Mesendoderm (in vitro differentiated cells): ENCODE data around the gene USP36.
"Not testable (repeated sequence)": the region's sequence is repeated elsewhere in the genome, so short reads cannot be mapped to it uniquely, and the experiment has no call there.

Experiments
- DNase-seq: peaks from one replicate; pipeline ENCODE4 v3.0.0; 2013
- H2AK5ac ChIP-seq: 2 replicates; pipeline ENCODE4 v1.6.1; 2013; ENCODE audit warnings: low read length, inconsistent platforms
- H2BK120ac ChIP-seq: 2 replicates; pipeline ENCODE4 v1.6.1; 2013; ENCODE audit warnings: low read depth, mild to moderate bottlenecking, low read length, moderate library complexity, mixed read lengths
- H2BK15ac ChIP-seq: replicated peaks from 2 replicates; pipeline ENCODE4 v1.6.1; 2013; ENCODE audit warnings: low read depth, mild to moderate bottlenecking, moderate library complexity
- H2BK5ac ChIP-seq: 2 replicates; pipeline ENCODE4 v1.6.1; 2013; ENCODE audit warnings: low read length, inconsistent platforms
- H3K18ac ChIP-seq: 2 replicates; pipeline ENCODE4 v1.6.1; 2013; ENCODE audit warnings: mild to moderate bottlenecking, low read length, mixed read lengths
- H3K23ac ChIP-seq: one replicate; pipeline ENCODE4 v1.6.1; 2013; ENCODE audit warnings: low read length
- H3K27ac ChIP-seq: 2 replicates; pipeline ENCODE4 v1.5.1; 2013; ENCODE audit warnings: low read depth, mild to moderate bottlenecking, inconsistent platforms, low read length, moderate library complexity
- H3K27me3 ChIP-seq: 2 replicates; pipeline ENCODE4 v1.6.1; 2013; ENCODE audit warnings: low read length, control low read depth, mild to moderate bottlenecking, inconsistent platforms; ENCODE audit not compliant: insufficient read depth, poor library complexity
- H3K36me3 ChIP-seq: 2 replicates; pipeline ENCODE4 v1.6.1; 2013; ENCODE audit warnings: low read length, inconsistent platforms; ENCODE audit not compliant: control insufficient read depth, insufficient read depth
- H3K4ac ChIP-seq: one replicate; pipeline ENCODE4 v1.6.1; 2013; ENCODE audit warnings: low read depth, mild to moderate bottlenecking, low read length, moderate library complexity
- H3K4me1 ChIP-seq: 2 replicates; pipeline ENCODE4 v1.6.1; 2013; ENCODE audit warnings: low read depth, low read length, inconsistent platforms; ENCODE audit not compliant: control insufficient read depth
- H3K4me2 ChIP-seq: 2 replicates; pipeline ENCODE4 v1.6.1; 2013; ENCODE audit warnings: low read length
- H3K4me3 ChIP-seq: 2 replicates; pipeline ENCODE4 v1.5.1; 2013; ENCODE audit warnings: mild to moderate bottlenecking, low read length
- H3K56ac ChIP-seq: one replicate; pipeline ENCODE4 v1.6.1; 2013; ENCODE audit warnings: low read length
- H3K79me1 ChIP-seq: 2 replicates; pipeline ENCODE4 v1.6.1; 2013; ENCODE audit warnings: low read length, inconsistent platforms
- H3K79me2 ChIP-seq: 2 replicates; pipeline ENCODE4 v1.6.1; 2013; ENCODE audit warnings: mild to moderate bottlenecking, low read length; ENCODE audit not compliant: control insufficient read depth, insufficient read depth
- H3K9ac ChIP-seq: 2 replicates; pipeline ENCODE4 v1.6.1; 2013; ENCODE audit warnings: low read length, inconsistent platforms
- H4K5ac ChIP-seq: one replicate; pipeline ENCODE4 v1.6.1; 2013; ENCODE audit warnings: low read length
- H4K8ac ChIP-seq: one replicate; pipeline ENCODE4 v1.6.1; 2013; ENCODE audit warnings: low read depth, mild to moderate bottlenecking, control low read depth, low read length, moderate library complexity
- WGBS: extraction: QIAGEN DNeasy Blood & Tissue Kit; methylation state at CpG from one replicate; pipeline ENCODE4 v1.1.7; 2013; ENCODE audit warnings: low lambda C conversion rate, missing lambda C conversion rate; ENCODE audit not compliant: insufficient coverage; ENCODE audit errors: extremely low coverage; 5-methylcytosine and 5-hydroxymethylcytosine counted together

The USP36 gene

DNA sequence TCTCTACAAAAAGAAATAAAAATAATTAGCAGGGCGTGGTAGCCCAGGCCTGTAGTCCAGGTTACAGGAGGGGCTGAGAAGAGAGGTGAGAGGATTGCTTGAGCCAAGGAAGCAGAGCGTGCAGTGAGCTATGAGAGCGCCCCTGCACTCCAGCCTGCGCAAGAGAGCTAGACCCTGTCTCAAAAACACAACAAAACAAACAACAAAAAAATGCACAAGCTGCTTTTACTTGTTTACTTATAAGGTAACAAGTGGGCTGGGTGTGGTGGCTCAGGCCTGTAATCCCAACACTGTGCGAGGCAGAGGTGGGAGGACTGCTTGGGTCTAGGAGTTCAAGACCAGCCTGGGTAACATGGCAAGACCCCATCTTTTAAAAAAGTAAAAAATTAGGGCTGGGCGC, 60.3 kb downstream of the USP36 start:
- WGBS: no CpG with 5 or more reads among the region's 6 CpGs
- Histone ChIP-seq H3K4ac (no peak overlapping the region), H3K4me1 (no peaks in the 10 kb centered on the region), H2BK120ac (no peak overlapping the region), H3K18ac (no peak overlapping the region), H2BK5ac (no peak overlapping the region), H3K4me3 (no peak overlapping the region), H3K27me3 (no peaks in the 10 kb centered on the region), H3K23ac (no peak overlapping the region), H2BK15ac (no peak overlapping the region), H2AK5ac (no peak overlapping the region), H3K9ac (no peak overlapping the region), H3K27ac (no peak overlapping the region), H3K4me2 (no peak overlapping the region), H3K56ac (no peak overlapping the region), H3K79me1 (no peaks in the 10 kb centered on the region), H4K8ac (peak overlapping the region; percentile 2), H3K79me2 (no peaks in the 10 kb centered on the region), H3K36me3 (no peaks in the 10 kb centered on the region), H4K5ac (no peak overlapping the region)
- no peak for DNase-seq

DNA sequence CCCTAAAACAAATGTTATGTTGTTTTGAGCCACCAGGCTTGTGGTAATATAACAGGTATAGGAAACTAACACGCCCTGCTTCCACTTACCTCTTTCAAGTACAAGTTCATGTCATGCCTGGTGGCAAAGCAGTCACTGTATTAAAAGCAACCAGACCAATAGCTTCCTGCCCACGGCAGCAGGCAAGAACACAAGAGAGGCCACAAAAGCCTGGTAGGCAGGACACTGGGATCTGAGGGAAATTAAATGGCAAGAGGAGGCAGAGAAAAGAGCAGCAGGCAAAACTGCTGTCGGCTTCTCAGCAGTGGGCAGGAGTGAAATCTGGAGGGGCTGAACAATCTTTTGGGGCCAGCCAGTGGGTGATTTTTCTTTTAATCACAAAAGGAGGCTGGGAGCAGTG, 60.8 kb downstream of the USP36 start:
- Histone ChIP-seq H3K9ac (no peak overlapping the region), H3K4me1 (no peaks in the 10 kb centered on the region), H4K5ac (no peak overlapping the region), H3K27ac (no peak overlapping the region), H2BK120ac (no peak overlapping the region), H3K18ac (no peak overlapping the region), H2AK5ac (no peak overlapping the region), H4K8ac (no peak overlapping the region), H3K79me1 (no peaks in the 10 kb centered on the region), H3K79me2 (no peaks in the 10 kb centered on the region), H3K27me3 (no peaks in the 10 kb centered on the region), H3K4me3 (no peak overlapping the region), H3K36me3 (no peaks in the 10 kb centered on the region), H2BK15ac (no peak overlapping the region), H3K23ac (no peak overlapping the region), H2BK5ac (no peak overlapping the region), H3K4ac (no peak overlapping the region), H3K56ac (no peak overlapping the region), H3K4me2 (no peak overlapping the region)
- WGBS: no CpG with 5 or more reads among the region's 3 CpGs
- DNase-seq: no peak

DNA sequence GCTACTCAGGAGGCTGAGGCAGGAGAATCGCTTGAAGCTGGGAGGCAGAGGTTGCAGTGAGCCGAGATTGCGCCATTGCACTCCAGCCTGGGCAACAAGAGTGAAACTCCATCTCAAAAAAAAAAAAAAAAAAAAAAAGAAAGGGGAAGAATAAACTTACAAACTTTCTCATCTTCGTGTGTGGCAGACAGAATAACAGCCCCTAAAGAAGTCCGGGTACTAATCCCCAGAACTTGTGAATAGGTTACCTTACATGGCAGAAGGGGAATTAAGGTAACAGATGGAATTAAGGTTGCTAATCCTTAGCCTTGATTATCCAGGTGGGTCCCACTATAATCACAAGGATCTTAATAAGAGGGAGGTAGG, 61.3 kb downstream of the USP36 start:
- not testable (repeated sequence) for H2BK120ac ChIP-seq, H3K4me1 ChIP-seq, H2AK5ac ChIP-seq, H3K4me3 ChIP-seq, H3K36me3 ChIP-seq, H2BK15ac ChIP-seq, H3K23ac ChIP-seq, H3K4me2 ChIP-seq, H4K5ac ChIP-seq, H3K9ac ChIP-seq, H2BK5ac ChIP-seq, H3K79me2 ChIP-seq, H3K79me1 ChIP-seq, DNase-seq, H3K27me3 ChIP-seq, H3K18ac ChIP-seq, H3K56ac ChIP-seq, H3K27ac ChIP-seq, H3K4ac ChIP-seq, H4K8ac ChIP-seq
- no CpG with 5 or more reads among the region's 5 CpGs for WGBS

DNA sequence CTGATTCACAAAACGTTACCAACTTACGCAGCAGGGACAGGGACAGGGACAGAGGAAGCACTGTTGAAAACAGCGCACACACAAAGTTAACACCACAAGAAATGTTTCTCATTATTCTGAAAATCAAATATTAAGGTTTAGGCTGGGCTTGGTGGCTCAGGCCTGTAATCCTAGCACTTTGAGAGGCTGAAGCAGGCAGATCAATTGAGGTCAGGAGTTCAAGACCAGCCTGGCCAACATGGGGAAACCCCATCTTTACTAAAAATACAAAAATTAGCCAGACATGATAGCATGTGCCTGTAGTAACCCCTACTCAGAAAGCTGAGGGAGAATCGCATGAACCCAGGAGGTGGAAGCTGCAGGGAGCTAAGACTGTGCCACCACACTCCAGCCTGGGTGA, 62.7 kb downstream of the USP36 start:
- WGBS: no CpG with 5 or more reads among the region's 4 CpGs
- H2BK5ac ChIP-seq: no peak overlapping the region
- no peak overlapping the region for H3K4me2 ChIP-seq
- H2BK15ac ChIP-seq: no peak overlapping the region
- H4K5ac ChIP-seq: no peak overlapping the region
- no peak overlapping the region for H3K56ac ChIP-seq
- no peak overlapping the region for H3K27ac ChIP-seq
- H3K27me3 ChIP-seq: no peaks in the 10 kb centered on the region
- no peak overlapping the region for H3K23ac ChIP-seq
- no peak overlapping the region for H4K8ac ChIP-seq
- H3K9ac ChIP-seq: no peak overlapping the region
- no peaks in the 10 kb centered on the region for H3K36me3 ChIP-seq
- DNase-seq: no peak
- H3K79me2 ChIP-seq: no peaks in the 10 kb centered on the region
- H2AK5ac ChIP-seq: no peak overlapping the region
- no peak overlapping the region for H3K18ac ChIP-seq
- no peak overlapping the region for H2BK120ac ChIP-seq
- no peak overlapping the region for H3K4me3 ChIP-seq
- no peaks in the 10 kb centered on the region for H3K4me1 ChIP-seq
- no peaks in the 10 kb centered on the region for H3K79me1 ChIP-seq
- H3K4ac ChIP-seq: no peak overlapping the region

DNA sequence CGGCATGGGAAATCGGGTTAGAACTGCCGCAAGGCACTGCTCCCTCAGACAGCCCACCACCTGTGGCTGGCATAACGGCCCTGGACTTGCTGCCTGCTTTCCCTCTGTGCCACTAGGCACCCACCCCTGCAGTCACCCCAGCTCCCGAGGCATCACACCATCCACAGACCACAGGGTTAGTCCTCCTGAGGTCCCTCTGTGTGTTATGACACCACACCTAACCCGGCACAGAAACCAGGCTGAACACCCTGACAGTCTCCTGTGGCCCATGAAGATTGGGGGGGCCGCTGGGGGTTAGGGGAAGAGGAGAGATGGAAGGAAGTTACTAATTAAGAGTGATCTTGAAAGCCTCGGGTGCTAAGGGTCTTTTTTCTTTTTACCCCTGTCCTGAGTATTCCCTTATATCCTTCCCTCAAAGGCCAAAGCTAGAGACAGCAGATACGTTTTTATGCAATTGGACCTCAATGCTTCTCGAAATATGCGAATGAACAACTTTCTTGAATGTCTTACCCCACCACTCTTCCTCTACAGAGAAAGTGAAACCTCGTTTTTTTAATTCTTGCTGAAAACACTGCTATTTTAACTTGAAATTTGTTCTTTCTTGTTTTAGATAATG, 65.5 kb downstream of the USP36 start:
- Histone ChIP-seq H4K8ac (no peak overlapping the region), H3K18ac (no peak overlapping the region), H3K4me2 (no peak overlapping the region), H3K79me1 (no peaks in the 10 kb centered on the region), H3K27me3 (no peaks in the 10 kb centered on the region), H3K36me3 (no peaks in the 10 kb centered on the region), H2BK120ac (no peak overlapping the region), H2AK5ac (no peak overlapping the region), H3K27ac (no peak overlapping the region), H2BK15ac (no peak overlapping the region), H3K4me3 (no peak overlapping the region), H4K5ac (no peak overlapping the region), H3K9ac (no peak overlapping the region), H3K79me2 (no peaks in the 10 kb centered on the region), H3K4ac (no peak overlapping the region), H3K4me1 (no peaks in the 10 kb centered on the region), H3K56ac (peak overlapping the region; percentile 6), H3K23ac (no peak overlapping the region), H2BK5ac (no peak overlapping the region)
- WGBS: no CpG with 5 or more reads among the region's 12 CpGs
- no peak for DNase-seq

DNA sequence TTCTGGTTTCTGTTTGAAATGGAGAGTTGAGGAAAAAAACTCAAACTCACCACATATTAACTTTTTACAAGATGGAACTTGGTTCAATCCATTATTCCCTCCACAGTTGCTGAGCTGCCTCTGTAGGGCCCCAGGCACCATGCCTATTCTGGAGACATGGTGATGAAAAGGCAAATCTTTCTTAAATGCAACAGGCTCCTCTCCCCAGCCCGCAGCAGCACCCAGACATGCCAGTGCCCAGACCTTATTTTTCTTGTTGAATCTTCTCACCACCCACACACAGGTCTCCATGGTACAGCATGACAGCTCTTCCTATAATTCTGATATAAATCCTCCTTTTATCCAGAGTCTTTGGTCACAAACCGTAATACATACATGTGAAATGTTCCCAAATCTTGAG, 66.2 kb downstream of the USP36 start:
- Histone ChIP-seq H3K79me2 (no peaks in the 10 kb centered on the region), H3K23ac (no peak overlapping the region), H3K79me1 (no peaks in the 10 kb centered on the region), H3K4me2 (no peak overlapping the region), H4K8ac (no peak overlapping the region), H3K36me3 (no peaks in the 10 kb centered on the region), H3K4me1 (no peaks in the 10 kb centered on the region), H2BK5ac (no peak overlapping the region), H4K5ac (no peak overlapping the region), H3K4me3 (no peak overlapping the region), H3K18ac (no peak overlapping the region), H2AK5ac (no peak overlapping the region), H3K27ac (no peak overlapping the region), H3K9ac (no peak overlapping the region), H2BK15ac (no peak overlapping the region), H3K4ac (no peak overlapping the region), H2BK120ac (no peak overlapping the region), H3K27me3 (no peaks in the 10 kb centered on the region), H3K56ac (no peak overlapping the region)
- WGBS: no CpG with 5 or more reads among the region's 2 CpGs
- no peak for DNase-seq
